GM12878 (cell line): ENCODE results near the gene SUSD1. TPM values are rescaled to one million over a fixed set of nuclear protein-coding genes. Genes with fewer than 3 reads are reported as not detected.
A peak's percentile ranks its signal among the peaks of the same experiment; 100 is the strongest.

ENCODE experiments used
- CBFB ChIP-seq: IDR thresholded peaks from 2 replicates; pipeline ENCODE4 v1.6.1; 2016; ENCODE audit warnings: antibody characterized with exemption, low read depth
- ESRRA ChIP-seq: IDR thresholded peaks from 2 replicates; pipeline ENCODE4 v1.6.1; 2012; ENCODE audit warnings: mild to moderate bottlenecking, low read length, improper control_type of control experiment
- HDAC6 ChIP-seq: fragments of 200-600 bp; sonication (generic); IDR thresholded peaks from one replicate; pipeline ENCODE4 v1.8.0; 2017; ENCODE audit warnings: antibody characterized with exemption; ENCODE audit not compliant: unreplicated experiment
- IKZF1 ChIP-seq: fragments of 450-650 bp; conservative IDR thresholded peaks from 2 replicates; pipeline ENCODE4 v1.6.1; 2017; ENCODE audit warnings: antibody characterized with exemption, mild to moderate bottlenecking
- JUNB ChIP-seq: IDR thresholded peaks from 2 replicates; pipeline ENCODE4 v1.6.1; 2016; ENCODE audit warnings: antibody characterized with exemption, mild to moderate bottlenecking
- RAD21 ChIP-seq: IDR thresholded peaks from 2 replicates; pipeline ENCODE4 v1.6.1; 2011; ENCODE audit warnings: mild to moderate bottlenecking, low read depth, low read length, moderate library complexity; ENCODE audit not compliant: insufficient read depth
- RCOR1 ChIP-seq: conservative IDR thresholded peaks from 2 replicates; pipeline ENCODE4 v1.6.1; 2012; ENCODE audit warnings: low read depth, low read length, improper control_type of control experiment
- RELA ChIP-seq: fragments of 450-650 bp; IDR thresholded peaks from 2 replicates; pipeline ENCODE4 v1.8.0; 2014; ENCODE audit warnings: borderline replicate concordance; ENCODE audit not compliant: partially characterized antibody
- SIN3A ChIP-seq: IDR thresholded peaks from 2 replicates; pipeline ENCODE4 v1.6.1; 2012; ENCODE audit warnings: low read depth, low read length, improper control_type of control experiment
- SIX5 ChIP-seq: IDR thresholded peaks from 2 replicates; pipeline ENCODE4 v1.6.1; 2011; ENCODE audit warnings: mild to moderate bottlenecking, low read depth, low read length, moderate library complexity; ENCODE audit not compliant: severe bottlenecking
- SMARCA5 ChIP-seq: fragments of 450-650 bp; IDR thresholded peaks from 2 replicates; pipeline ENCODE4 v1.6.1; 2017; ENCODE audit warnings: mild to moderate bottlenecking
- STAT1 ChIP-seq: fragments of 450-650 bp; conservative IDR thresholded peaks from 2 replicates; pipeline ENCODE4 v1.6.1; 2014; ENCODE audit warnings: antibody characterized with exemption, mild to moderate bottlenecking
- TARDBP ChIP-seq: IDR thresholded peaks from 2 replicates; pipeline ENCODE4 v1.6.1; 2016; ENCODE audit warnings: borderline replicate concordance
- ZNF274 ChIP-seq: IDR thresholded peaks from one replicate; pipeline ENCODE4 v1.8.0; 2011; ENCODE audit not compliant: insufficient read length, insufficient read depth
- polyA plus RNA-seq, 11 experiments: library from polyadenylated mRNA; depleted of rRNA in 4 of 11; unstranded in 6 of 11; stranded (reverse) in 5 of 11; fragments of >200 nt; fragmentation: Nextera tagmentation in 4 of 11; fragmentation: Illumina TruSeq in 1 of 11; extraction: Ambion mirVana in 4 of 11; extraction: Trizol in 1 of 11; gene quantifications; 1 replicate in 1 of 11; 2 replicates in 10 of 11; pipeline versions ENCODE4 v1.2.1 to v1.2.3, GENCODE V29; 2011 to 2016; ENCODE audit warnings: inconsistent platforms in 2 of 11, missing spikeins in 2 of 11, low read depth in 1 of 11
- total RNA-seq, 4 experiments: library from RNA; depleted of rRNA in 3 of 4; stranded (reverse); fragments of >200 nt in 3 of 4; fragmentation: Illumina TruSeq in 1 of 4; extraction: Trizol in 1 of 4; gene quantifications; 2 replicates each; pipeline versions ENCODE4 v1.2.1 to v1.2.3, GENCODE V29; 2013 to 2021
- TF ChIP-seq, protein P1 (sequence below): IDR thresholded peaks from 2 replicates; pipeline ENCODE4 v1.6.1; 2012; ENCODE audit warnings: mild to moderate bottlenecking, low read depth, low read length
- TF ChIP-seq, protein P2 (sequence below): IDR thresholded peaks from 2 replicates; pipeline ENCODE4 v1.6.1; 2011; ENCODE audit warnings: mild to moderate bottlenecking, low read depth, low read length, moderate library complexity; ENCODE audit not compliant: insufficient replicate concordance
- TF ChIP-seq, protein P3 (sequence below): IDR thresholded peaks from 2 replicates; pipeline ENCODE4 v1.6.1; 2012; ENCODE audit warnings: low read depth, low read length, improper control_type of control experiment
- TF ChIP-seq, protein P4 (sequence below): fragments of 150-350 bp; IDR thresholded peaks from 2 replicates; pipeline ENCODE4 v1.6.1; 2014; ENCODE audit warnings: mild to moderate bottlenecking, low read depth, low read length
- TF ChIP-seq, protein P5 (sequence below): IDR thresholded peaks from 2 replicates; pipeline ENCODE4 v1.6.1; 2011; ENCODE audit warnings: low read depth, mild to moderate bottlenecking, low read length, moderate library complexity, borderline replicate concordance; ENCODE audit errors: extremely low read depth
- TF ChIP-seq, protein P6 (sequence below): fragments of 450-650 bp; formaldehyde crosslinking; IDR thresholded peaks from 2 replicates; pipeline ENCODE4 v1.4.0; 2022; ENCODE audit warnings: mild to moderate bottlenecking, moderate library complexity

SUSD1 gene
- total and polyA plus RNA-seq, 10 of the 15 experiments (the other 5 are each of a cell fraction or from before 2014, with no cell fraction given): 6.7 to 20.8 (median 13.2) TPM

DNA sequence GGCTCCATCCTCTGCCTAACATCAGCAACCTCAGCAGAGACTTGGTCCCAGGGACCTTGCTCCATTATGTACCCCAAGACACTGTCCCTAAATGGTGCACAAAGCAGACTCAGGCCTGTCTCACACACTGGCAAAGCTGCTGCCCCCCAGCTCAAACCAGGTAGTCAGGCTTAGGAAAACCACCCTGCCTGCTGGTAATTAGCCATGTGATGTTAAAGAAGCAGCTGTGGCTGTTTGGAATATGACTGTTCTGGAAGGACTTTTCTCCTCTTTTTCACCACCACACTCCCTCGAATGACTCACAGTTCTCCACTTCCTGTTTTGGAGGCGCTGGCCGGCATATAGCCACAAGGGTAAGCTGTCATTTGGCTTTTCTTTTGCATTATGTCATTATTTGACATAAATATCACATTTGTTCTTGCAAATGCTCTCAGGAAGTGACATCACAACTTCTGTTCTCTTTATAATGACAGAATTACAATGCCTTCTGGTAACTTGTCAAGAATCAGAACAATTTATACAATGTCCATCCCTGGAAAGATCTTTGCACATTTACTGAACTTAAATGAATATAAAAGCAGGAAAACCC is 113.9 kb downstream of the SUSD1 start (continued):
- TF ChIP-seq, protein P1, sequence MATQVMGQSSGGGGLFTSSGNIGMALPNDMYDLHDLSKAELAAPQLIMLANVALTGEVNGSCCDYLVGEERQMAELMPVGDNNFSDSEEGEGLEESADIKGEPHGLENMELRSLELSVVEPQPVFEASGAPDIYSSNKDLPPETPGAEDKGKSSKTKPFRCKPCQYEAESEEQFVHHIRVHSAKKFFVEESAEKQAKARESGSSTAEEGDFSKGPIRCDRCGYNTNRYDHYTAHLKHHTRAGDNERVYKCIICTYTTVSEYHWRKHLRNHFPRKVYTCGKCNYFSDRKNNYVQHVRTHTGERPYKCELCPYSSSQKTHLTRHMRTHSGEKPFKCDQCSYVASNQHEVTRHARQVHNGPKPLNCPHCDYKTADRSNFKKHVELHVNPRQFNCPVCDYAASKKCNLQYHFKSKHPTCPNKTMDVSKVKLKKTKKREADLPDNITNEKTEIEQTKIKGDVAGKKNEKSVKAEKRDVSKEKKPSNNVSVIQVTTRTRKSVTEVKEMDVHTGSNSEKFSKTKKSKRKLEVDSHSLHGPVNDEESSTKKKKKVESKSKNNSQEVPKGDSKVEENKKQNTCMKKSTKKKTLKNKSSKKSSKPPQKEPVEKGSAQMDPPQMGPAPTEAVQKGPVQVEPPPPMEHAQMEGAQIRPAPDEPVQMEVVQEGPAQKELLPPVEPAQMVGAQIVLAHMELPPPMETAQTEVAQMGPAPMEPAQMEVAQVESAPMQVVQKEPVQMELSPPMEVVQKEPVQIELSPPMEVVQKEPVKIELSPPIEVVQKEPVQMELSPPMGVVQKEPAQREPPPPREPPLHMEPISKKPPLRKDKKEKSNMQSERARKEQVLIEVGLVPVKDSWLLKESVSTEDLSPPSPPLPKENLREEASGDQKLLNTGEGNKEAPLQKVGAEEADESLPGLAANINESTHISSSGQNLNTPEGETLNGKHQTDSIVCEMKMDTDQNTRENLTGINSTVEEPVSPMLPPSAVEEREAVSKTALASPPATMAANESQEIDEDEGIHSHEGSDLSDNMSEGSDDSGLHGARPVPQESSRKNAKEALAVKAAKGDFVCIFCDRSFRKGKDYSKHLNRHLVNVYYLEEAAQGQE: no peak
- TF ChIP-seq SMARCA5: peak; percentile 58
- TF ChIP-seq RCOR1: no peak
- TF ChIP-seq STAT1: no peak
- no peak for TF ChIP-seq HDAC6
- peak; percentile 95 for TF ChIP-seq JUNB
- no peak for TF ChIP-seq SIX5
- TF ChIP-seq RELA: peak; percentile 31
- TF ChIP-seq, protein P2, sequence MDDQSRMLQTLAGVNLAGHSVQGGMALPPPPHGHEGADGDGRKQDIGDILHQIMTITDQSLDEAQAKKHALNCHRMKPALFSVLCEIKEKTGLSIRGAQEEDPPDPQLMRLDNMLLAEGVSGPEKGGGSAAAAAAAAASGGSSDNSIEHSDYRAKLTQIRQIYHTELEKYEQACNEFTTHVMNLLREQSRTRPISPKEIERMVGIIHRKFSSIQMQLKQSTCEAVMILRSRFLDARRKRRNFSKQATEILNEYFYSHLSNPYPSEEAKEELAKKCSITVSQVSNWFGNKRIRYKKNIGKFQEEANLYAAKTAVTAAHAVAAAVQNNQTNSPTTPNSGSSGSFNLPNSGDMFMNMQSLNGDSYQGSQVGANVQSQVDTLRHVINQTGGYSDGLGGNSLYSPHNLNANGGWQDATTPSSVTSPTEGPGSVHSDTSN: no peak
- TF ChIP-seq, protein P3, sequence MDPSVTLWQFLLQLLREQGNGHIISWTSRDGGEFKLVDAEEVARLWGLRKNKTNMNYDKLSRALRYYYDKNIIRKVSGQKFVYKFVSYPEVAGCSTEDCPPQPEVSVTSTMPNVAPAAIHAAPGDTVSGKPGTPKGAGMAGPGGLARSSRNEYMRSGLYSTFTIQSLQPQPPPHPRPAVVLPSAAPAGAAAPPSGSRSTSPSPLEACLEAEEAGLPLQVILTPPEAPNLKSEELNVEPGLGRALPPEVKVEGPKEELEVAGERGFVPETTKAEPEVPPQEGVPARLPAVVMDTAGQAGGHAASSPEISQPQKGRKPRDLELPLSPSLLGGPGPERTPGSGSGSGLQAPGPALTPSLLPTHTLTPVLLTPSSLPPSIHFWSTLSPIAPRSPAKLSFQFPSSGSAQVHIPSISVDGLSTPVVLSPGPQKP: no peak
- TF ChIP-seq ZNF274: no peak
- TF ChIP-seq ESRRA: no peak
- TF ChIP-seq, protein P4, sequence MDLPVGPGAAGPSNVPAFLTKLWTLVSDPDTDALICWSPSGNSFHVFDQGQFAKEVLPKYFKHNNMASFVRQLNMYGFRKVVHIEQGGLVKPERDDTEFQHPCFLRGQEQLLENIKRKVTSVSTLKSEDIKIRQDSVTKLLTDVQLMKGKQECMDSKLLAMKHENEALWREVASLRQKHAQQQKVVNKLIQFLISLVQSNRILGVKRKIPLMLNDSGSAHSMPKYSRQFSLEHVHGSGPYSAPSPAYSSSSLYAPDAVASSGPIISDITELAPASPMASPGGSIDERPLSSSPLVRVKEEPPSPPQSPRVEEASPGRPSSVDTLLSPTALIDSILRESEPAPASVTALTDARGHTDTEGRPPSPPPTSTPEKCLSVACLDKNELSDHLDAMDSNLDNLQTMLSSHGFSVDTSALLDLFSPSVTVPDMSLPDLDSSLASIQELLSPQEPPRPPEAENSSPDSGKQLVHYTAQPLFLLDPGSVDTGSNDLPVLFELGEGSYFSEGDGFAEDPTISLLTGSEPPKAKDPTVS: no peak
- peak; percentile 23; the same call in 1 of the 2 replicates for TF ChIP-seq CBFB
- TF ChIP-seq SIN3A: no peak
- TF ChIP-seq, protein P5, sequence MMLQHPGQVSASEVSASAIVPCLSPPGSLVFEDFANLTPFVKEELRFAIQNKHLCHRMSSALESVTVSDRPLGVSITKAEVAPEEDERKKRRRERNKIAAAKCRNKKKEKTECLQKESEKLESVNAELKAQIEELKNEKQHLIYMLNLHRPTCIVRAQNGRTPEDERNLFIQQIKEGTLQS: no peak
- TF ChIP-seq RAD21: peak; percentile 12; the same call in 1 of the 2 replicates
- TF ChIP-seq IKZF1: peak; percentile 97
- TF ChIP-seq, protein P6, sequence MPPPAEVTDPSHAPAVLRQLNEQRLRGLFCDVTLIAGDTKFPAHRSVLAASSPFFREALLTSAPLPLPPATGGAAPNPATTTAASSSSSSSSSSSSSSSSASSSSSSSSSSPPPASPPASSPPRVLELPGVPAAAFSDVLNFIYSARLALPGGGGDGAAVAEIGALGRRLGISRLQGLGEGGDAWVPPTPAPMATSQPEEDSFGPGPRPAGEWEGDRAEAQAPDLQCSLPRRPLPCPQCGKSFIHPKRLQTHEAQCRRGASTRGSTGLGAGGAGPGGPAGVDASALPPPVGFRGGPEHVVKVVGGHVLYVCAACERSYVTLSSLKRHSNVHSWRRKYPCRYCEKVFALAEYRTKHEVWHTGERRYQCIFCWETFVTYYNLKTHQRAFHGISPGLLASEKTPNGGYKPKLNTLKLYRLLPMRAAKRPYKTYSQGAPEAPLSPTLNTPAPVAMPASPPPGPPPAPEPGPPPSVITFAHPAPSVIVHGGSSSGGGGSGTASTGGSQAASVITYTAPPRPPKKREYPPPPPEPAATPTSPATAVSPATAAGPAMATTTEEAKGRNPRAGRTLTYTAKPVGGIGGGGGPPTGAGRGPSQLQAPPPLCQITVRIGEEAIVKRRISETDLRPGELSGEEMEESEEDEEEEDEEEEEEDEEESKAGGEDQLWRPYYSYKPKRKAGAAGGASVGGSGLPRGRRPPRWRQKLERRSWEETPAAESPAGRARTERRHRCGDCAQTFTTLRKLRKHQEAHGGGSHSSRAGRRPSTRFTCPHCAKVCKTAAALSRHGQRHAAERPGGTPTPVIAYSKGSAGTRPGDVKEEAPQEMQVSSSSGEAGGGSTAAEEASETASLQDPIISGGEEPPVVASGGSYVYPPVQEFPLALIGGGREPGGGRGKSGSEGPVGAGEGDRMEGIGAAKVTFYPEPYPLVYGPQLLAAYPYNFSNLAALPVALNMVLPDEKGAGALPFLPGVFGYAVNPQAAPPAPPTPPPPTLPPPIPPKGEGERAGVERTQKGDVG: no peak
- TF ChIP-seq TARDBP: no peak
